Endothelial cell of umbilical vein (primary cell): Measurements from ENCODE around the gene MEA1. TPM values are rescaled to one million over a fixed set of nuclear protein-coding genes. Genes with fewer than 3 reads are reported as not detected.

Experiments
- BruUV-seq: library from RNA; stranded (reverse); fragments of 400-500 nt; replicated peaks from 2 replicates; lab custom pipeline; 2021; lab: Mats Ljungman, UMichigan
- CTCF ChIA-PET: fragments of 300-600, 350-600 bp; sonication (Branson Sonifier 250); formaldehyde crosslinking; loops from one replicate; lab custom pipeline; 2021; ENCODE audit warnings: antibody characterized with exemption, inconsistent platforms; lab: Charles Lee
- POLR2A ChIA-PET: fragments of 300-600, 350-600 bp; sonication (Branson Sonifier 250); formaldehyde crosslinking; loops from one replicate; lab custom pipeline; 2021; ENCODE audit warnings: antibody characterized with exemption, inconsistent platforms; lab: Charles Lee
- DNase-seq: peaks from one replicate; pipeline ENCODE4 v3.0.0-alpha.2; 2011; ENCODE audit warnings: low read depth, low spot score
- FAIRE-seq: peaks from 2 replicates; lab custom pipeline; 2011; peaks lifted over from hg19 to GRCh38; lab: Jason Lieb, UNC
- H2AFZ ChIP-seq: 2 replicates; pipeline ENCODE4 v1.6.0; 2012; ENCODE audit warnings: low read depth, low read length, control low read depth, inconsistent platforms
- H3K27ac ChIP-seq: 2 replicates; pipeline ENCODE4 v1.5.1; 2011; ENCODE audit warnings: low read depth, mild to moderate bottlenecking, control low read depth, low read length, moderate library complexity; ENCODE audit not compliant: insufficient read depth
- H3K27me3 ChIP-seq, 2 experiments: 2 replicates each; pipeline versions ENCODE4 v1.6.0 to v1.6.1; 2011; ENCODE audit warnings: low read length in 2 of 2, mixed read lengths in 1 of 2; ENCODE audit not compliant: control insufficient read depth in 2 of 2, insufficient read depth in 2 of 2
- H3K36me3 ChIP-seq, 2 experiments: 2 replicates in 1 of 2; 3 replicates in 1 of 2; pipeline ENCODE4 v1.5.1; 2011; ENCODE audit warnings: low read length in 2 of 2, mild to moderate bottlenecking in 1 of 2, moderate library complexity in 1 of 2; ENCODE audit not compliant: control insufficient read depth in 2 of 2, insufficient read depth in 2 of 2; ENCODE audit errors: extremely low read depth in 1 of 2
- H3K4me1 ChIP-seq: 3 replicates; pipeline ENCODE4 v1.5.1; 2011; ENCODE audit warnings: mild to moderate bottlenecking, low read length; ENCODE audit not compliant: control insufficient read depth, insufficient read depth; ENCODE audit errors: extremely low read depth
- H3K4me2 ChIP-seq: 2 replicates; pipeline ENCODE4 v1.6.1; 2011; ENCODE audit warnings: low read length, control low read depth, mixed read lengths; ENCODE audit not compliant: insufficient read depth
- H3K4me3 ChIP-seq, 3 experiments: fragments of 200-600 bp in 1 of 3; sonication (generic), shearing (Covaris generic) in 1 of 3; replicated peaks in 1 of 3; 2 replicates each; pipeline ENCODE4 v1.5.1; 2011 to 2016; ENCODE audit warnings: control low read depth in 3 of 3, low read length in 3 of 3, mild to moderate bottlenecking in 2 of 3, inconsistent platforms in 1 of 3, low read depth in 1 of 3, moderate library complexity in 1 of 3; ENCODE audit not compliant: insufficient read depth in 1 of 3
- H3K79me2 ChIP-seq: 2 replicates; pipeline ENCODE4 v1.6.0; 2012; ENCODE audit warnings: low read length, inconsistent platforms; ENCODE audit not compliant: control insufficient read depth, insufficient read depth
- H3K9ac ChIP-seq: replicated peaks from 2 replicates; pipeline ENCODE3; 2011; ENCODE audit warnings: low read length, control low read depth; ENCODE audit not compliant: insufficient read depth; ENCODE audit errors: extremely low read depth
- H3K9me1 ChIP-seq: replicated peaks from 3 replicates; pipeline ENCODE4 v1.6.0; 2011; ENCODE audit warnings: mild to moderate bottlenecking, low read length; ENCODE audit not compliant: control insufficient read depth, insufficient read depth; ENCODE audit errors: extremely low read depth
- H3K9me3 ChIP-seq: replicated peaks from 2 replicates; pipeline ENCODE4 v1.5.1; 2012; ENCODE audit warnings: low read length, inconsistent platforms; ENCODE audit not compliant: control insufficient read depth, insufficient read depth
- H4K20me1 ChIP-seq: replicated peaks from 2 replicates; pipeline ENCODE3; 2011; ENCODE audit warnings: mild to moderate bottlenecking, low read length; ENCODE audit not compliant: control insufficient read depth, insufficient read depth; ENCODE audit errors: extremely low read depth
- CTCF ChIP-seq, 2 donors: IDR thresholded peaks; 1 replicate in 1 of 2; 2 replicates in 1 of 2; pipeline ENCODE4 v1.5.1; 2011; ENCODE audit warnings: low read length in 2 of 2, mild to moderate bottlenecking in 2 of 2, moderate library complexity in 2 of 2, control low read depth in 1 of 2, inconsistent platforms in 1 of 2, low read depth in 1 of 2; ENCODE audit not compliant: insufficient read depth in 1 of 2; ENCODE audit errors: extremely low read depth in 1 of 2
- EZH2 ChIP-seq: IDR thresholded peaks from 2 replicates; pipeline ENCODE4 v1.6.1; 2012; ENCODE audit warnings: borderline replicate concordance, low read depth, mild to moderate bottlenecking, moderate library complexity, low read length, inconsistent platforms; ENCODE audit not compliant: severe bottlenecking
- FOS ChIP-seq: IDR thresholded peaks from 2 replicates; pipeline ENCODE4 v1.6.1; 2011; ENCODE audit warnings: mild to moderate bottlenecking, low read length, moderate library complexity, borderline replicate concordance; ENCODE audit not compliant: insufficient read depth
- GATA2 ChIP-seq: IDR thresholded peaks from 2 replicates; pipeline ENCODE4 v1.7.0; 2011; ENCODE audit warnings: low read depth, mild to moderate bottlenecking, moderate library complexity, mixed read lengths, low read length; ENCODE audit not compliant: insufficient read length, insufficient read depth
- JUN ChIP-seq: IDR thresholded peaks from 2 replicates; pipeline ENCODE4 v1.6.1; 2011; ENCODE audit warnings: borderline replicate concordance, low read depth; ENCODE audit not compliant: insufficient read length, insufficient read depth
- MAX ChIP-seq: IDR thresholded peaks from 2 replicates; pipeline ENCODE4 v1.6.1; 2011; ENCODE audit not compliant: insufficient read depth, insufficient read length
- MYC ChIP-seq: IDR thresholded peaks from one replicate; pipeline ENCODE4 v1.6.1; 2011; ENCODE audit warnings: mild to moderate bottlenecking, low read depth, low read length
- POLR2A ChIP-seq: IDR thresholded peaks from 2 replicates; pipeline ENCODE4 v1.6.1; 2012; ENCODE audit warnings: low read depth, mild to moderate bottlenecking, control low read depth, low read length
- POLR2AphosphoS5 ChIP-seq: IDR thresholded peaks from 2 replicates; pipeline ENCODE4 v1.6.1; 2012; ENCODE audit warnings: low read depth, mild to moderate bottlenecking, control low read depth, low read length, moderate library complexity; ENCODE audit not compliant: insufficient read depth
- dilution Hi-C: fragments of 300-500 bp; cut with MboI; formaldehyde crosslinking; loops from one replicate; pipeline ENCODE4 v1.15.0; 2019; ENCODE audit warnings: low sequenced_read_pairs; ENCODE audit not compliant: extremely low pct_ligation_motif_present
- intact Hi-C: fragments of 100-400 bp; cut with micrococcal nuclease; formaldehyde crosslinking; loops from one replicate; pipeline ENCODE4 v1.10.0; 2022
- polyA plus RNA-seq, 4 experiments: library from polyadenylated mRNA; depleted of rRNA in 3 of 4; stranded (reverse) in 3 of 4; unstranded in 1 of 4; fragments of >200 nt; gene quantifications; 2 replicates each; pipeline versions ENCODE4 v1.2.1 to v1.2.3, GENCODE V29; 2011 to 2012; ENCODE audit warnings: missing spikeins in 1 of 4
- total RNA-seq: library from RNA; stranded (reverse); gene quantifications from 2 replicates; pipeline ENCODE4 v1.2.3, GENCODE V29; 2021

MEA1 gene
- total and polyA plus RNA-seq, 2 donors (not counting 3 experiments of a cell fraction or from before 2014, with no cell fraction given): 62.5 to 69.5 TPM

GRCh38 chr6:42974919-42975505 is 38.7 kb downstream of the MEA1 start:
- Histone ChIP-seq H3K4me2 (no peak overlapping the region), H4K20me1 (no peaks in the 10 kb centered on the region), H3K4me3 (no peak overlapping the region), H3K36me3 (no peaks in the 10 kb centered on the region), H3K27ac (no peak overlapping the region), H2AFZ (no peak overlapping the region), H3K9me1 (no peaks in the 10 kb centered on the region), H3K9me3 (no peaks in the 10 kb centered on the region), H3K9ac (no peak overlapping the region), H3K79me2 (peaks cover 12% of the 10 kb centered on the region), H3K27me3 (no peaks in the 10 kb centered on the region), H3K4me1 (peaks cover 20% of the 10 kb centered on the region)
- no peak for DNase-seq
- BruUV-seq: no TSS peak
- TF ChIP-seq MYC (no peak), CTCF (IDR thresholded peaks at IDR 0.05; ENCODE audit: extremely low read depth in 1 of 2, insufficient read depth in 1 of 2, low read depth in 1 of 2, low read length in 2 of 2) (no peak), EZH2 (no peak), GATA2 (no peak), FOS (no peak), POLR2A (no peak), POLR2AphosphoS5 (no peak), JUN (no peak), MAX (no peak)
- FAIRE-seq: no peak
- dilution Hi-C loops (no loop called here), intact Hi-C loops (no loop called here)
- ChIA-PET POLR2A (interaction anchor here (0.6 kb wide), 1 partner anchor 912 kb away, joined by 4 read pairs; no protein-coding TSS in a partner anchor), CTCF (interaction anchor here (1.2 kb wide), 2 partner anchors 9 to 31 kb away, joined by 3 read pairs; no protein-coding TSS in a partner anchor)
